Mesodermal cell (in vitro differentiated cells): Measurements from ENCODE around the gene CCDC152.

ENCODE experiments used
- H3K27ac ChIP-seq: 2 replicates; pipeline ENCODE4 v1.7.0; 2013; ENCODE audit warnings: mild to moderate bottlenecking, low read depth, low read length, moderate library complexity; ENCODE audit not compliant: severe bottlenecking
- H3K36me3 ChIP-seq: 2 replicates; pipeline ENCODE4 v1.7.1; 2013; ENCODE audit warnings: mild to moderate bottlenecking, low read length, moderate library complexity; ENCODE audit not compliant: control insufficient read depth, insufficient read depth
- H3K4me1 ChIP-seq: one replicate; pipeline ENCODE4 v1.7.1; 2013; ENCODE audit warnings: mild to moderate bottlenecking, low read length; ENCODE audit not compliant: insufficient read depth, control insufficient read depth, poor library complexity, severe bottlenecking
- H3K4me3 ChIP-seq: 2 replicates; pipeline ENCODE4 v1.7.0; 2013; ENCODE audit warnings: low read length, control low read depth, mild to moderate bottlenecking; ENCODE audit not compliant: insufficient read depth, poor library complexity, severe bottlenecking; ENCODE audit errors: extremely low read depth
- H3K9me3 ChIP-seq: 2 replicates; pipeline ENCODE4 v1.7.1; 2013; ENCODE audit warnings: mild to moderate bottlenecking, low read length, moderate library complexity; ENCODE audit not compliant: control insufficient read depth
- WGBS, 2 experiments: methylation state at CpG; one replicate each; pipeline ENCODE4 v1.1.5; 2013; ENCODE audit warnings: missing lambda C conversion rate in 2 of 2; ENCODE audit not compliant: insufficient coverage in 2 of 2; 5-methylcytosine and 5-hydroxymethylcytosine counted together

Gene CCDC152

GRCh38 chr5:42779083-42779482 is 22.5 kb downstream of the CCDC152 start:
- H3K4me1 ChIP-seq: peaks cover 4% of the 10 kb centered on the region
- H3K4me3 ChIP-seq: no peak overlapping the region
- WGBS, 2 experiments: 100% methylated on average over 1 of the region's 1 CpG; no CpG with 5 or more reads in 1 of the 2 experiments
- H3K36me3 ChIP-seq: no peaks in the 10 kb centered on the region
- H3K9me3 ChIP-seq: no peaks in the 10 kb centered on the region
- no peak overlapping the region for H3K27ac ChIP-seq

GRCh38 chr5:42781584-42781983 is 25.0 kb downstream of the CCDC152 start:
- no peak overlapping the region for H3K4me3 ChIP-seq
- 79 to 100% methylated on average over 1 of the region's 1 CpG for WGBS, 2 experiments

GRCh38 chr5:42784132-42784531 is 27.5 kb downstream of the CCDC152 start:
- H3K27ac ChIP-seq: no peak overlapping the region
- no peak overlapping the region for H3K4me3 ChIP-seq
- H3K4me1 ChIP-seq: no peaks in the 10 kb centered on the region
- WGBS, 2 experiments: 100% methylated on average over 1 of the region's 1 CpG; no CpG with 5 or more reads in 1 of the 2 experiments
- peaks cover 4% of the 10 kb centered on the region for H3K9me3 ChIP-seq
- H3K36me3 ChIP-seq: no peaks in the 10 kb centered on the region

More at GRCh38 chr5:42781584-42781983, 25.0 kb downstream of the CCDC152 start:
- Histone ChIP-seq H3K4me1 (peaks cover 4% of the 10 kb centered on the region), H3K27ac (no peak overlapping the region), H3K36me3 (no peaks in the 10 kb centered on the region), H3K9me3 (peaks cover 2% of the 10 kb centered on the region)

GRCh38 chr5:42785756-42786155 is 29.1 kb downstream of the CCDC152 start:
- Histone ChIP-seq H3K4me1 (no peaks in the 10 kb centered on the region), H3K36me3 (no peaks in the 10 kb centered on the region), H3K4me3 (no peak overlapping the region), H3K9me3 (peaks cover 4% of the 10 kb centered on the region), H3K27ac (no peak overlapping the region)
- WGBS, 2 experiments: 100% methylated on average over 3 of the region's 4 CpGs; no CpG with 5 or more reads in 1 of the 2 experiments

- H3K9me3 ChIP-seq: peaks cover 4% of the 10 kb centered on the region
- H3K36me3 ChIP-seq: no peaks in the 10 kb centered on the region
- no peaks in the 10 kb centered on the region for H3K4me1 ChIP-seq
- no peak overlapping the region for H3K4me3 ChIP-seq
- no peak overlapping the region for H3K27ac ChIP-seq
Measured at GRCh38 chr5:42787073-42787472, 30.5 kb downstream of the CCDC152 start.

- Histone ChIP-seq H3K27ac (no peak overlapping the region), H3K4me3 (no peak overlapping the region), H3K9me3 (peaks cover 4% of the 10 kb centered on the region), H3K36me3 (no peaks in the 10 kb centered on the region), H3K4me1 (no peaks in the 10 kb centered on the region)
- WGBS, 2 experiments: no CpG with 5 or more reads among the region's 1 CpG
Measured at GRCh38 chr5:42787845-42788244, 31.2 kb downstream of the CCDC152 start.

GRCh38 chr5:42791151-42791550 is 34.5 kb downstream of the CCDC152 start:
- no peak overlapping the region for H3K27ac ChIP-seq
- no peak overlapping the region for H3K4me3 ChIP-seq
- no peaks in the 10 kb centered on the region for H3K36me3 ChIP-seq
- peaks cover 4% of the 10 kb centered on the region for H3K9me3 ChIP-seq
- no peaks in the 10 kb centered on the region for H3K4me1 ChIP-seq

GRCh38 chr5:42798284-42799240 is 41.9 kb downstream of the CCDC152 start:
- H3K4me3 ChIP-seq: no peak overlapping the region
- no peaks in the 10 kb centered on the region for H3K4me1 ChIP-seq
- peaks cover 12% of the 10 kb centered on the region for H3K36me3 ChIP-seq
- WGBS, 2 experiments: 80 to 94% methylated on average over 1 to 4 of the region's 6 CpGs
- H3K9me3 ChIP-seq: no peaks in the 10 kb centered on the region
- no peak overlapping the region for H3K27ac ChIP-seq

GRCh38 chr5:42799241-42799608 is 42.6 kb downstream of the CCDC152 start:
- H3K4me3 ChIP-seq: no peak overlapping the region
- no peaks in the 10 kb centered on the region for H3K9me3 ChIP-seq
- peaks cover 12% of the 10 kb centered on the region for H3K36me3 ChIP-seq
- no peak overlapping the region for H3K27ac ChIP-seq
- no peaks in the 10 kb centered on the region for H3K4me1 ChIP-seq

- 94 to 100% methylated on average over 4 to 6 of the region's 9 CpGs for WGBS, 2 experiments
- H3K9me3 ChIP-seq: no peaks in the 10 kb centered on the region
- no peaks in the 10 kb centered on the region for H3K4me1 ChIP-seq
- no peak overlapping the region for H3K27ac ChIP-seq
- peaks cover 12% of the 10 kb centered on the region for H3K36me3 ChIP-seq
- H3K4me3 ChIP-seq: no peak overlapping the region
Measured at GRCh38 chr5:42799668-42800114, 43.1 kb downstream of the CCDC152 start.

GRCh38 chr5:42800748-42801330 is 44.2 kb downstream of the CCDC152 start:
- H3K4me1 ChIP-seq: no peaks in the 10 kb centered on the region
- H3K27ac ChIP-seq: no peak overlapping the region
- peaks cover 12% of the 10 kb centered on the region for H3K36me3 ChIP-seq
- no peak overlapping the region for H3K4me3 ChIP-seq
- no peaks in the 10 kb centered on the region for H3K9me3 ChIP-seq
- WGBS, 2 experiments: 93 to 98% methylated on average over 5 to 6 of the region's 8 CpGs
